Coronary artery (tissue), 2 donors: ENCODE measurements around the gene ZSWIM3.
"Not testable (repeated sequence)": the region's sequence is repeated elsewhere in the genome, so short reads cannot be mapped to it uniquely, and the experiment has no call there.

Source experiments
- DNase-seq: peaks from one replicate; pipeline ENCODE4 v3.0.0-alpha.2; 2017; ENCODE audit warnings: low spot score
- H3K27ac ChIP-seq, 2 donors: fragments of 200-600 bp; sonication (generic); one replicate each; pipeline ENCODE4 v1.5.1; 2016 to 2019
- H3K4me3 ChIP-seq: fragments of 200-600 bp; sonication (generic); 2 replicates; pipeline ENCODE4 v1.5.1; 2016; ENCODE audit warnings: mild to moderate bottlenecking, moderate library complexity
- TF ChIP-seq, protein P1 (sequence below): fragments of 200-600 bp; sonication (generic); IDR thresholded peaks from one replicate; pipeline ENCODE4 v1.5.1; 2019; ENCODE audit warnings: antibody characterized with exemption

ZSWIM3 gene

GRCh38 chr20:45823949-45824835, 33.2 kb upstream of the ZSWIM3 start:
- Histone ChIP-seq H3K27ac (peak overlapping the region in 1 of 2 donors; percentile 53), H3K4me3 (peak overlapping the region; percentile 53)
- TF ChIP-seq, protein P1, sequence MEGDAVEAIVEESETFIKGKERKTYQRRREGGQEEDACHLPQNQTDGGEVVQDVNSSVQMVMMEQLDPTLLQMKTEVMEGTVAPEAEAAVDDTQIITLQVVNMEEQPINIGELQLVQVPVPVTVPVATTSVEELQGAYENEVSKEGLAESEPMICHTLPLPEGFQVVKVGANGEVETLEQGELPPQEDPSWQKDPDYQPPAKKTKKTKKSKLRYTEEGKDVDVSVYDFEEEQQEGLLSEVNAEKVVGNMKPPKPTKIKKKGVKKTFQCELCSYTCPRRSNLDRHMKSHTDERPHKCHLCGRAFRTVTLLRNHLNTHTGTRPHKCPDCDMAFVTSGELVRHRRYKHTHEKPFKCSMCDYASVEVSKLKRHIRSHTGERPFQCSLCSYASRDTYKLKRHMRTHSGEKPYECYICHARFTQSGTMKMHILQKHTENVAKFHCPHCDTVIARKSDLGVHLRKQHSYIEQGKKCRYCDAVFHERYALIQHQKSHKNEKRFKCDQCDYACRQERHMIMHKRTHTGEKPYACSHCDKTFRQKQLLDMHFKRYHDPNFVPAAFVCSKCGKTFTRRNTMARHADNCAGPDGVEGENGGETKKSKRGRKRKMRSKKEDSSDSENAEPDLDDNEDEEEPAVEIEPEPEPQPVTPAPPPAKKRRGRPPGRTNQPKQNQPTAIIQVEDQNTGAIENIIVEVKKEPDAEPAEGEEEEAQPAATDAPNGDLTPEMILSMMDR, result peak; percentile 21
- no peak for DNase-seq

GRCh38 chr20:45826381-45827019, 30.9 kb upstream of the ZSWIM3 start:
- TF ChIP-seq, protein P1, result no peak
- H3K27ac ChIP-seq, result peak overlapping the region; percentile 89 to 92
- DNase-seq, result no peak

DNA sequence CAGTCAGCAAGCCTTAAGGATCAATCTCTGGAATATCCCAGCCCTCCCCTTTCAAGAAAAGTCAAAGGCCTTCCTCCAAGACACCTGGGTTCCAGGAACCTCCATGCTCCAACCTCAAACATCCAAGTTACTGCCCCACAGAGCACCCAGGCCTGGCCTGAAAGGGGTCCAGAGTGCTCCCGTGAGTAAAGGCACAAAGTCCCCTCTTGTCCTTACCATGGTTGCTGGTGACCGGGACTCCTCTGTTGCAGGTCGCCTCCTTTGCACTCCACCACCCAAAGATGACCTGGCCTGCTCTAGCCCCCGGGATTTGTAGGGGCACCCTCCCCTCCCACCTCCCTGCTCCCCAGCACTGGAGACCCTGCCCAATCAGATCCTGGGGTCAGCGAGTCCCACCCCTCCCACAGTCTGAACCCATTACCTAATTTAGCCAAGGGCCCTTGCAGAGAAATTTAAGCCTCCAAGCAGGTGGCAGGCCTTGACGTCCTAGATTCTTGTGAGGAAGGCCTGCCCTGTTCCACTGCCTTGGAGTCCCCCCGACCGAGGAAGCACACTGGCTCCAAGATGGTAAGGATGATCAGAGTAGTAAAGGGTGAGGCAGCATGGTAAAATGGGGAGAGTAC, 30.3 kb upstream of the ZSWIM3 start, which contains the start of gene TNNC2:
Gene TNNC2 (minus strand): TSS at position 283 of the 623 bp plus-strand sequence. CDS start 64 bp downstream, at position 219.
- no peak within 1 kb of the TSS for H3K4me3 ChIP-seq
- DNase-seq, result no peak
- H3K27ac ChIP-seq, result peak within 1 kb of the TSS; percentile 89 to 92
- TF ChIP-seq, protein P1, result no peak

More at GRCh38 chr20:45826381-45827019, 30.9 kb upstream of the ZSWIM3 start:
- no peak overlapping the region for H3K4me3 ChIP-seq

DNA sequence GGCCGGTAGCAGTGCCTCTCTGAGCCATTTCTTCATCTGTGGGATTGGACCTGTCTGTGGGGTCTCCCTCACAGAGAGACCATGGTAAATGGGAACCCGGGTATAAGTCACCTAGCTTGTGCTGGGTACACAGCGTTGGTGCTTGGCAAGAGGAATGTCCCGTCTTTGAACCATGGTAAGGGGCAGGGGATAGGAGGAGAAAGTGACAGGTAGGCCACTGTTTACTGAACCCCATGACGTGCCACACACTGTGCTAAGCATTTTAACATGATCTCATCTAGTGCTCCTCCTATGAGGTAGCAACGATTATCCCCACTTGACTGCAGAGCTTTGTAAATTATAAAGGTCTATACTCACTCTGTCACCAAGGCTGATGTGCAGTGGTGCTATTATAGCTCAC, 29.7 kb upstream of the ZSWIM3 start:
- Histone ChIP-seq H3K27ac (peak overlapping the region; percentile 89 to 92), H3K4me3 (no peak overlapping the region)
- DNase-seq, result no peak
- TF ChIP-seq, protein P1, result no peak

DNA sequence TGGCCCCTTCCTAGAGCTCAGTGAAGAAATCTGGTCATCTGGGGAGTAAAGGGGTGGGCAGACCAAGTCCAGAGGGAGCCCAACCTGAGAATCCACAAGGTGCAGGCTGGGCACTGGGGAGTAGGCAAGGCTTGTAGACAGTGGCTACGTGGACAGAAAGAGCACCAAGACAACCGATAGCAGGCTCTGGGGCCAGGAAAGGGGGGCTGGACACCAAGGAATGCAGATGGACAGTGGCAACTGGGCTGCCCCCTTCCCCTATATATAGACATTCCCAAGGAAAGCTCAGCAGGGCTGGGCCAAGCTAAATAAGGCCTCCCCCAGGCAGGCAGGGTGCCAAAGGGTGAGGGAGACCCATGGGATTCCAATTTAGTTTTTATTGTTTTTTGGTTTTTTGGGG, 28.8 kb upstream of the ZSWIM3 start:
- TF ChIP-seq, protein P1, result no peak
- Histone ChIP-seq H3K27ac (peak overlapping the region; percentile 89 to 92), H3K4me3 (no peak overlapping the region)
- no peak for DNase-seq

DNA sequence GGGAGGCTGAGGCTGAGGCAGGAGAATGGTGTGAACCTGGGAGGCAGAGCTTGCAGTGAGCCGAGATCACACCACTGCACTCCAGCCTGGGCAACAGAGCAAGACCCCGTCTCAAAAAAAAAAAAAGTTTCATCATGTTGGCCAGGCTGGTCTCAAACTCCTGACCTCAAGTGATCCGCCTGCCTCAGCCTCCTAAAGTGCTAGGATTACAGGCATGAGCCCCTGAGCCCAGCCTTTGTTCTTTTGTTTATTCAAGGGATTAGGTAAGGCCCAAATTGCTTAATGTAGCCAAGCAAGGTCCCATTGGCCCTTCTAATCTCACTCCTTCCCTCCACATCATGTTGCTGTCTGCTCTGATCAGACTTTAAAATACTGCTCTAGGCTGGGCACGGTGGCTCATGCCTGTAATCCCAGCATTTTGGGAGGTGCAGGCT, 27.7 kb upstream of the ZSWIM3 start:
- H3K27ac ChIP-seq, result peak overlapping the region; percentile 89 to 92
- H3K4me3 ChIP-seq, DNase-seq: not testable (repeated sequence)

- TF ChIP-seq, protein P1, result no peak
- DNase-seq, result no peak
- H3K4me3 ChIP-seq, result no peak overlapping the region
- peak overlapping the region; percentile 86 to 97 for H3K27ac ChIP-seq
Measured at GRCh38 chr20:45832619-45833018, 24.8 kb upstream of the ZSWIM3 start.
